OCI-LY3 (cell line): ENCODE results near the gene MKNK2.

Source experiments
- H2AFZ ChIP-seq: fragments of 200-600, 300-600 bp; shearing (Covaris generic); 2 replicates; pipeline ENCODE4 v1.6.0; 2014; ENCODE audit warnings: antibody characterized with exemption, low read depth, low read length
- H3K27ac ChIP-seq: fragments of 200-600, 300-600 bp; sonication (generic); 2 replicates; pipeline ENCODE4 v1.5.1; 2014; ENCODE audit warnings: mild to moderate bottlenecking, low read length, moderate library complexity, mixed read lengths
- H3K27me3 ChIP-seq: fragments of 200-600, 300-600 bp; sonication (generic); 2 replicates; pipeline ENCODE4 v1.6.1; 2014; ENCODE audit warnings: low read depth, low read length, mixed read lengths
- H3K36me3 ChIP-seq: fragments of 200-600, 300-600 bp; sonication (generic); replicated peaks from 2 replicates; pipeline ENCODE3; 2014; ENCODE audit warnings: low read depth, low read length, mixed read lengths
- H3K4me1 ChIP-seq: fragments of 300-600, 200-600 bp; sonication (generic); 2 replicates; pipeline ENCODE4 v1.6.1; 2014; ENCODE audit warnings: low read length, mixed read lengths
- H3K4me2 ChIP-seq: fragments of 200-600, 300-600 bp; sonication (generic); 2 replicates; pipeline ENCODE4 v1.6.1; 2014; ENCODE audit warnings: low read length, mixed read lengths
- H3K4me3 ChIP-seq: fragments of 300-600, 200-600 bp; sonication (generic); 2 replicates; pipeline ENCODE4 v1.5.1; 2014; ENCODE audit warnings: antibody characterized with exemption, mild to moderate bottlenecking, low read length, moderate library complexity
- H3K79me2 ChIP-seq: fragments of 300-600, 200-600 bp; shearing (Covaris generic); 2 replicates; pipeline ENCODE4 v1.6.1; 2014; ENCODE audit warnings: mild to moderate bottlenecking, low read length, mixed read lengths
- H3K9ac ChIP-seq: fragments of 300-600, 200-600 bp; shearing (Covaris generic); 2 replicates; pipeline ENCODE4 v1.6.0; 2014; ENCODE audit warnings: mild to moderate bottlenecking, low read length, moderate library complexity
- H3K9me3 ChIP-seq: fragments of 200-600, 300-600 bp; shearing (Covaris generic); 2 replicates; pipeline ENCODE4 v1.6.1; 2014; ENCODE audit warnings: low read length, mixed read lengths; ENCODE audit not compliant: insufficient read depth
- H4K20me1 ChIP-seq: fragments of 200-600, 300-600 bp; sonication (generic); 2 replicates; pipeline ENCODE4 v1.6.1; 2016; ENCODE audit warnings: low read length, mixed read lengths; ENCODE audit not compliant: insufficient read depth
- CTCF ChIP-seq: fragments of 200-600, 300-600 bp; sonication (generic); IDR thresholded peaks from 2 replicates; pipeline ENCODE4 v1.5.1; 2014; ENCODE audit warnings: antibody characterized with exemption, low read length, low read depth
- EZH2phosphoT487 ChIP-seq: fragments of 200-600 bp; shearing (Covaris generic); IDR thresholded peaks from 2 replicates; pipeline ENCODE4 v1.6.1; 2018; ENCODE audit warnings: antibody characterized with exemption, mixed run types, low read depth

Gene MKNK2

GRCh38 chr19:2043961-2044708 lies 6.9 kb downstream of the MKNK2 start:
- no peak overlapping the region for H3K9ac ChIP-seq
- peaks cover 84% of the 10 kb centered on the region for H3K36me3 ChIP-seq
- peaks cover 96% of the 10 kb centered on the region for H4K20me1 ChIP-seq
- H3K79me2 ChIP-seq = peaks cover 81% of the 10 kb centered on the region
- no peaks in the 10 kb centered on the region for H3K9me3 ChIP-seq
- H2AFZ ChIP-seq = no peak overlapping the region
- TF ChIP-seq EZH2phosphoT487 (no peak), CTCF (peak; percentile 12; the same call in 1 of the 2 replicates)
- H3K4me2 ChIP-seq = peak overlapping the region; percentile 98
- H3K4me1 ChIP-seq = peaks cover 80% of the 10 kb centered on the region
- no peaks in the 10 kb centered on the region for H3K27me3 ChIP-seq
- peak overlapping the region; percentile 31 for H3K27ac ChIP-seq
- peak overlapping the region; percentile 30 for H3K4me3 ChIP-seq

- Histone ChIP-seq H4K20me1 (peaks cover 96% of the 10 kb centered on the region), H3K4me1 (peaks cover 71% of the 10 kb centered on the region), H3K4me2 (peak overlapping the region; percentile 46), H3K27me3 (no peaks in the 10 kb centered on the region), H3K4me3 (peak overlapping the region; percentile 46), H3K79me2 (peaks cover 72% of the 10 kb centered on the region), H3K9ac (peak overlapping the region; percentile 10; the same call in 1 of the 2 replicates), H3K36me3 (peaks cover 83% of the 10 kb centered on the region), H3K27ac (peak overlapping the region; percentile 69), H2AFZ (no peak overlapping the region), H3K9me3 (no peaks in the 10 kb centered on the region)
- TF ChIP-seq EZH2phosphoT487 (no peak), CTCF (no peak)
Measured at GRCh38 chr19:2043251-2043641, 7.8 kb downstream of the MKNK2 start.

GRCh38 chr19:2042485-2043250 lies 8.4 kb downstream of the MKNK2 start:
- Histone ChIP-seq H3K4me1 (peaks cover 65% of the 10 kb centered on the region), H2AFZ (no peak overlapping the region), H3K27ac (peak overlapping the region; percentile 69), H3K27me3 (no peaks in the 10 kb centered on the region), H3K9me3 (no peaks in the 10 kb centered on the region), H3K36me3 (peaks cover 83% of the 10 kb centered on the region), H3K4me2 (peak overlapping the region; percentile 46), H4K20me1 (peaks cover 96% of the 10 kb centered on the region), H3K79me2 (peaks cover 66% of the 10 kb centered on the region), H3K9ac (peak overlapping the region; percentile 26; the same call in 1 of the 2 replicates), H3K4me3 (peak overlapping the region; percentile 46)
- TF ChIP-seq EZH2phosphoT487 (no peak), CTCF (peak; percentile 29)
